CD14-positive monocyte (primary cell): ENCODE measurements around the gene TRAPPC12. TPM values are rescaled to one million over a fixed set of nuclear protein-coding genes. Genes with fewer than 3 reads are reported as not detected.

ENCODE experiments used
- DNase-seq, 3 donors: peaks; one replicate each; pipeline ENCODE4 v3.0.0-alpha.2; 2011 to 2022
- H2AFZ ChIP-seq: 2 replicates; pipeline ENCODE4 v1.6.0; 2012; ENCODE audit warnings: mild to moderate bottlenecking, low read depth, low read length, inconsistent platforms; ENCODE audit not compliant: insufficient read depth, poor library complexity, severe bottlenecking
- H3K27ac ChIP-seq, 2 donors: 1 replicate in 1 of 2; 2 replicates in 1 of 2; pipeline ENCODE4 v1.5.1; 2012 to 2013; ENCODE audit warnings: low read length in 2 of 2, control low read depth in 1 of 2, inconsistent platforms in 1 of 2, low read depth in 1 of 2, mild to moderate bottlenecking in 1 of 2
- H3K27me3 ChIP-seq, 2 donors: one replicate each; pipeline versions ENCODE4 v1.6.0 to v1.6.1; 2011 to 2013; ENCODE audit warnings: low read length in 2 of 2; ENCODE audit not compliant: control insufficient read depth in 2 of 2, insufficient read depth in 2 of 2
- H3K36me3 ChIP-seq, 2 donors: replicated peaks in 1 of 2; 1 replicate in 1 of 2; 2 replicates in 1 of 2; pipeline versions ENCODE4 v1.5.1 to v1.6.1; 2012 to 2013; ENCODE audit warnings: low read length in 2 of 2, control low read depth in 1 of 2, inconsistent platforms in 1 of 2, mild to moderate bottlenecking in 1 of 2; ENCODE audit not compliant: insufficient read depth in 2 of 2, control insufficient read depth in 1 of 2
- H3K4me1 ChIP-seq, 2 donors: 1 replicate in 1 of 2; 2 replicates in 1 of 2; pipeline versions ENCODE4 v1.5.1 to v1.6.1; 2012 to 2013; ENCODE audit warnings: low read length in 2 of 2, control low read depth in 1 of 2, inconsistent platforms in 1 of 2, mild to moderate bottlenecking in 1 of 2, moderate library complexity in 1 of 2; ENCODE audit not compliant: insufficient read depth in 2 of 2, control insufficient read depth in 1 of 2
- H3K4me2 ChIP-seq: replicated peaks from 2 replicates; pipeline ENCODE3; 2012; ENCODE audit warnings: low read length, moderate library complexity, mild to moderate bottlenecking; ENCODE audit not compliant: poor library complexity, severe bottlenecking; ENCODE audit errors: extremely low read depth
- H3K4me3 ChIP-seq, 3 experiments: fragments of 200-600 bp in 1 of 3; sonication (generic) in 1 of 3; replicated peaks in 1 of 3; 1 replicate in 2 of 3; 2 replicates in 1 of 3; pipeline ENCODE4 v1.5.1; 2011 to 2013; ENCODE audit warnings: low read length in 3 of 3, mild to moderate bottlenecking in 3 of 3, control low read depth in 2 of 3, low read depth in 2 of 3, inconsistent platforms in 1 of 3, moderate library complexity in 1 of 3
- H3K79me2 ChIP-seq: 2 replicates; pipeline ENCODE4 v1.6.0; 2012; ENCODE audit warnings: mild to moderate bottlenecking, control low read depth, inconsistent platforms, low read length, moderate library complexity; ENCODE audit not compliant: insufficient read depth
- H3K9ac ChIP-seq: 2 replicates; pipeline ENCODE4 v1.6.0; 2017; ENCODE audit warnings: low read length, mild to moderate bottlenecking; ENCODE audit not compliant: insufficient read depth, poor library complexity, severe bottlenecking
- H3K9me3 ChIP-seq, 2 donors: replicated peaks in 1 of 2; 1 replicate in 1 of 2; 2 replicates in 1 of 2; pipeline versions ENCODE4 v1.5.1 to v1.6.1; 2012 to 2013; ENCODE audit warnings: low read length in 2 of 2, control low read depth in 1 of 2; ENCODE audit not compliant: control insufficient read depth in 1 of 2, insufficient read depth in 1 of 2
- H4K20me1 ChIP-seq: 2 replicates; pipeline ENCODE4 v1.6.0; 2012; ENCODE audit warnings: mild to moderate bottlenecking, low read length, control low read depth, moderate library complexity; ENCODE audit not compliant: insufficient read depth
- H3K27ac Mint-ChIP-seq, 7 donors: one replicate each; pipeline ENCODE4 v1.8.0; 2020; ENCODE audit warnings: mild to moderate bottlenecking in 7 of 7, mixed read lengths in 7 of 7, moderate library complexity in 6 of 7, inconsistent platforms in 2 of 7
- H3K27me3 Mint-ChIP-seq, 3 donors: one replicate each; pipeline ENCODE4 v1.8.0; 2021 to 2022; ENCODE audit warnings: low read depth in 3 of 3, mild to moderate bottlenecking in 3 of 3, mixed read lengths in 3 of 3, moderate library complexity in 3 of 3, inconsistent platforms in 1 of 3
- H3K36me3 Mint-ChIP-seq, 2 donors: one replicate each; pipeline ENCODE4 v1.8.0; 2020; ENCODE audit warnings: mixed read lengths in 2 of 2, inconsistent platforms in 1 of 2, mild to moderate bottlenecking in 1 of 2
- H3K4me1 Mint-ChIP-seq: one replicate; pipeline ENCODE4 v1.8.0; 2020; ENCODE audit warnings: mild to moderate bottlenecking, mixed read lengths
- H3K4me3 Mint-ChIP-seq, 2 donors: one replicate each; pipeline ENCODE4 v1.8.0; 2020; ENCODE audit warnings: mild to moderate bottlenecking in 2 of 2, mixed read lengths in 2 of 2, moderate library complexity in 1 of 2
- H3K9me3 Mint-ChIP-seq, 7 donors: one replicate each; pipeline ENCODE4 v1.8.0; 2020 to 2022; ENCODE audit warnings: mixed read lengths in 7 of 7, mild to moderate bottlenecking in 6 of 7, moderate library complexity in 6 of 7, inconsistent platforms in 2 of 7
- WGBS: methylation state at CpG from one replicate; pipeline ENCODE4 v1.1.5; 2013; ENCODE audit warnings: missing lambda C conversion rate; ENCODE audit not compliant: insufficient coverage; 5-methylcytosine and 5-hydroxymethylcytosine counted together
- intact Hi-C, 2 donors: fragments of 100-400 bp; cut with micrococcal nuclease; formaldehyde crosslinking; loops; one replicate each; pipeline versions ENCODE4 v1.15.0 to v1.15.1; 2023
- polyA plus RNA-seq, 3 donors: library from polyadenylated mRNA; depleted of rRNA in 1 of 3; unstranded in 2 of 3; stranded (reverse) in 1 of 3; fragments of 300-500 nt in 2 of 3; fragments of >200 nt in 1 of 3; fragmentation: Illumina TruSeq in 2 of 3; gene quantifications; 1 replicate in 2 of 3; 2 replicates in 1 of 3; pipeline ENCODE4 v1.2.3, GENCODE V29; 2012 to 2021
- TF ChIP-seq, protein P1 (sequence below): fragments of 200-600 bp; IDR thresholded peaks from one replicate; pipeline ENCODE4 v1.8.0; 2022; ENCODE audit warnings: antibody characterized with exemption, mild to moderate bottlenecking

TRAPPC12 gene
- polyA plus RNA-seq, 3 donors: 26.6 to 72.1 (median 44.7) TPM

DNA sequence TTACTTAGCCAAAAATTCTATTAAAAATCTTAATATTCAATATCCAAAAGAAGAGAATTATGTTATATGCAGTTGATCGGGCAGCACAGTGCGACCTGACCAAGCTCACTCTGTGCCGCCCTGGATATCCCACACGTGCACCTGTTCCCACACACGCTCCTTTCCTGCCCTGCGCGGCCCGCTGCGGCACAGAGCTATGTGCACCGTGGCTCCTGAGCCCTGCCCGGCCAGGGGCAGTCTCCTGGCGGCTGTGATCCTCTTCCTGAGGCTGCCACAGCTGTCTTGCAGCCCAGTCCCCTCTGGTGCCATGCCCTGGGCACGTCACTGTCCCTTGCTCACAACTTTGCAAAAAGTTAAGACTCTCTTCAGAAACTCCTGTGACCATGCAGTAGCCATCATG is 29.3 kb downstream of the TRAPPC12 start:
- H3K4me1 ChIP-seq: no peaks in the 10 kb centered on the region
- DNase-seq: no peak
- H3K27me3 Mint-ChIP-seq: no peaks in the 10 kb centered on the region
- 98% methylated on average over 10 of the region's 13 CpGs for WGBS
- no peaks in the 10 kb centered on the region for H3K9me3 Mint-ChIP-seq
- peaks cover 40 to 59% of the 10 kb centered on the region in 2 donors for H3K36me3 Mint-ChIP-seq
- peaks cover 4% of the 10 kb centered on the region for H3K4me1 Mint-ChIP-seq
- H4K20me1 ChIP-seq: peaks cover 83% of the 10 kb centered on the region
- H3K36me3 ChIP-seq: peaks cover 24 to 65% of the 10 kb centered on the region in 2 donors
- H3K27me3 ChIP-seq: no peaks in the 10 kb centered on the region
- TF ChIP-seq, protein P1, sequence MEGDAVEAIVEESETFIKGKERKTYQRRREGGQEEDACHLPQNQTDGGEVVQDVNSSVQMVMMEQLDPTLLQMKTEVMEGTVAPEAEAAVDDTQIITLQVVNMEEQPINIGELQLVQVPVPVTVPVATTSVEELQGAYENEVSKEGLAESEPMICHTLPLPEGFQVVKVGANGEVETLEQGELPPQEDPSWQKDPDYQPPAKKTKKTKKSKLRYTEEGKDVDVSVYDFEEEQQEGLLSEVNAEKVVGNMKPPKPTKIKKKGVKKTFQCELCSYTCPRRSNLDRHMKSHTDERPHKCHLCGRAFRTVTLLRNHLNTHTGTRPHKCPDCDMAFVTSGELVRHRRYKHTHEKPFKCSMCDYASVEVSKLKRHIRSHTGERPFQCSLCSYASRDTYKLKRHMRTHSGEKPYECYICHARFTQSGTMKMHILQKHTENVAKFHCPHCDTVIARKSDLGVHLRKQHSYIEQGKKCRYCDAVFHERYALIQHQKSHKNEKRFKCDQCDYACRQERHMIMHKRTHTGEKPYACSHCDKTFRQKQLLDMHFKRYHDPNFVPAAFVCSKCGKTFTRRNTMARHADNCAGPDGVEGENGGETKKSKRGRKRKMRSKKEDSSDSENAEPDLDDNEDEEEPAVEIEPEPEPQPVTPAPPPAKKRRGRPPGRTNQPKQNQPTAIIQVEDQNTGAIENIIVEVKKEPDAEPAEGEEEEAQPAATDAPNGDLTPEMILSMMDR: no peak
- H3K27ac ChIP-seq: no peak overlapping the region
- no peak overlapping the region for H2AFZ ChIP-seq
- H3K79me2 ChIP-seq: peaks cover 17% of the 10 kb centered on the region
- no peak overlapping the region for H3K27ac Mint-ChIP-seq
- no peak overlapping the region for H3K4me3 Mint-ChIP-seq
- H3K9ac ChIP-seq: no peak overlapping the region
- H3K4me2 ChIP-seq: no peak overlapping the region
- H3K9me3 ChIP-seq: no peaks in the 10 kb centered on the region
- intact Hi-C loops: no loop called here
- H3K4me3 ChIP-seq: no peak overlapping the region

DNA sequence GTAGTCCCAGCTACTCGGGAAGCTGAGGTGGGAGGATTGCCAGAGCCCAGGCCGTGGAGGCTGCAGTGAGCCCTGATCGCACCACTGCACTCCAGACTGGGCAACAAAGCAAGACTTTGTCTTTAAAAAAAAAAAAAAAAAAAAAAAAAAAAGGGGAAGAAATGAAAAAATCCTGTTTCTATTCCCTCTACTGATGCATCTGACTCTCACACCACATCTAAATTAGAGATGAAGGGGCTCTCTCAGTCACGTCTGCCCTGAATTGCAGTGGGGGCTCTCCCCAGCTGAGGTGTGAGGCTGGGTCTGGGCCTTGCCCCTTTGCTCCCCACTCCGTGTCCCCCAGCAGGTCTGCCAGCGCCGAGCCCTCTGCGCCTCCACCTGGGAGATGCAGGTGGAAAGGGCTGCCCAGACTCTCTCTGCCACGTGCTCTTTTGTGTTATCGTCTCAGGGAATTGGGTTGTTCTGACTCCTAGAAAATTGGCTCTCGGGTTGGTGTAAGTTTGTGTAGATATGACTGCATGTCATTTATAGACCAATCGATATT is 30.2 kb downstream of the TRAPPC12 start:
- Histone ChIP-seq H3K27me3 (no peaks in the 10 kb centered on the region), H3K27ac (no peak overlapping the region), H3K4me3 (no peak overlapping the region), H3K79me2 (peaks cover 9% of the 10 kb centered on the region), H4K20me1 (peaks cover 83% of the 10 kb centered on the region), H3K9ac (no peak overlapping the region), H2AFZ (no peak overlapping the region), H3K4me1 (no peaks in the 10 kb centered on the region), H3K36me3 (peaks cover 22 to 65% of the 10 kb centered on the region in 2 donors), H3K9me3 (no peaks in the 10 kb centered on the region), H3K4me2 (no peak overlapping the region)
- Mint-ChIP-seq H3K4me3 (no peak overlapping the region), H3K27me3 (no peaks in the 10 kb centered on the region), H3K9me3 (no peaks in the 10 kb centered on the region), H3K36me3 (peaks cover 38 to 59% of the 10 kb centered on the region in 2 donors), H3K4me1 (peaks cover 4% of the 10 kb centered on the region), H3K27ac (peak overlapping the region in 2 of 7 donors; percentile 57 to 70)
- DNase-seq: no peak
- intact Hi-C loops: no loop called here
- TF ChIP-seq, protein P1: no peak
- WGBS: 93% methylated on average over 5 of the region's 12 CpGs
